Omental fat pad (tissue), 4 donors: ENCODE results near the gene TSHZ3. TPM values are rescaled to one million over a fixed set of nuclear protein-coding genes. Genes with fewer than 3 reads are reported as not detected.

ENCODE experiments used
- ATAC-seq: fragments of 150-250 bp; one replicate; pipeline ENCODE4 v1.9.1; 2016; ENCODE audit warnings: mild to moderate bottlenecking, moderate library complexity; ENCODE audit not compliant: low FRiP score
- DNase-seq: peaks from one replicate; pipeline ENCODE4 v3.0.0-alpha.2; 2019; ENCODE audit warnings: low spot score
- total RNA-seq, 4 donors: library from RNA; depleted of rRNA; stranded (reverse); fragments of >200 nt; gene quantifications; one replicate each; pipeline ENCODE4 v1.1.0, GENCODE V29; 2016
- TF ChIP-seq, protein P1 (sequence below), 3 donors: fragments of 450-650 bp; IDR thresholded peaks; one replicate each; pipeline ENCODE4 v1.5.1; 2016 to 2017; ENCODE audit warnings: antibody characterized with exemption in 3 of 3, mild to moderate bottlenecking in 3 of 3, moderate library complexity in 2 of 3

Gene TSHZ3
- total RNA-seq, 4 donors from 2014 or later: 6.3 to 10.6 (median 10.4) TPM

DNA sequence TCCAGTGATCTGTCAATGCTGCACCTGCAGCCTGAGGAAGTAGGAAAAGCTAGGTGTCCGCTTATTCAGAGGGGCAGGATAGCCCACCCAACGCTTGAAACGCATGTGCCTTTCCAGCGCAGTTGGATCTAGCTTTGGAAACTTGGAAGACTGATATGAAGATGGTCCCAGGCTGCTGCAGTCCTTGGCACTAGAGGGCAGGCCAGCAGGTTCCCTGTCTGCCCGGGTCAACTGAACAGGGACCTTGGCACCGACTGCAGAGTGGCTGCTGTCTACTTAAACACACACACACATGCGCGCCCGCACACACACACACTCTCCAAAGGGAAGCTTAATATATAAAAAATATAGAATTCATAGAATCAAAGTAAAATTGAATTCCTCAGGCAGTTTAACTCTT, 100.0 kb downstream of the TSHZ3 start:
- no peak for DNase-seq
- ATAC-seq: no peak
- TF ChIP-seq, protein P1, sequence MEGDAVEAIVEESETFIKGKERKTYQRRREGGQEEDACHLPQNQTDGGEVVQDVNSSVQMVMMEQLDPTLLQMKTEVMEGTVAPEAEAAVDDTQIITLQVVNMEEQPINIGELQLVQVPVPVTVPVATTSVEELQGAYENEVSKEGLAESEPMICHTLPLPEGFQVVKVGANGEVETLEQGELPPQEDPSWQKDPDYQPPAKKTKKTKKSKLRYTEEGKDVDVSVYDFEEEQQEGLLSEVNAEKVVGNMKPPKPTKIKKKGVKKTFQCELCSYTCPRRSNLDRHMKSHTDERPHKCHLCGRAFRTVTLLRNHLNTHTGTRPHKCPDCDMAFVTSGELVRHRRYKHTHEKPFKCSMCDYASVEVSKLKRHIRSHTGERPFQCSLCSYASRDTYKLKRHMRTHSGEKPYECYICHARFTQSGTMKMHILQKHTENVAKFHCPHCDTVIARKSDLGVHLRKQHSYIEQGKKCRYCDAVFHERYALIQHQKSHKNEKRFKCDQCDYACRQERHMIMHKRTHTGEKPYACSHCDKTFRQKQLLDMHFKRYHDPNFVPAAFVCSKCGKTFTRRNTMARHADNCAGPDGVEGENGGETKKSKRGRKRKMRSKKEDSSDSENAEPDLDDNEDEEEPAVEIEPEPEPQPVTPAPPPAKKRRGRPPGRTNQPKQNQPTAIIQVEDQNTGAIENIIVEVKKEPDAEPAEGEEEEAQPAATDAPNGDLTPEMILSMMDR (IDR thresholded peaks at IDR 0.05): no peak

DNA sequence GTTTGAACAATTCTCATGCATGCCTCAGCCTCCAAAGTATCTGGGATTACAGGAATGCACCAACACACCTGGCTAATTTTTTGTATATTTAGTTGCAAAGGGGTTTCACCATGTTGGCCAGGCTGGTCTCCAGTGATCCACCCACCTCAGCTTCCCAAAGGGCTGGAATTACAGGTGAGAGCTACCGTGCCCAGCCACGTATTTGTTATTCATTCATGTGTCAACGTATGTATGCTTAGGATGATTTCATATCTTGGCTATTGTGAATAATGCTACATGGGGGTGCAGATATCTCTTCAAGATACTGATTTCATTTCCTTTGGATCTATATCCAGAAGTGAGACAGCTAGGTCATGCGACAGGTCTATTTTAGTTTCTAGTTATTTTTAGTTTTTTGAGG, 113.4 kb downstream of the TSHZ3 start:
- ATAC-seq: no peak
- TF ChIP-seq, protein P1 (IDR thresholded peaks at IDR 0.05): no peak
- DNase-seq: no peak

DNA sequence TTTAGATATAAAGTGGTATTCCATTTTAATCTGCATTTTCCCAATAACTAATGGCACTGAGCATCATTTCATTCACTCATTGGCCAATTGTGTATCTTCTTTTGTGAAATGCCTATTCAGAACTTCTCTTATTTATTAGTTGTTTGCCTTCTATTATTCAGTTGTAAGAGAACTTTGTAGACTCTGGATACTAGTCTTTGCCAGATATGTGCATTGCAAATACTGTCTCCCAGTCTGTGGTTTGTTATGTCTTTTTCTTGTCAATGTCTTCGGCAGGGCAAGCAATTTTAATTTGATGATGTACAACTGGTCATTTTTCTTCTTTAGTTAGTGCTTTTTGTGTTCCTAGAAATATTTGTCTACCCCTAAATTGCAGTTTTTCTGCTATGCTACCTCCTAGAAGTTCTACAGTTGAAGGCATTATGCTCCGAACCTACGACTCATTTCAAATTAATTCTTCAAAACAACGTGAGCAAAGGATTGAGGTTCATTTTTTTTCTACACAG, 115.9 kb downstream of the TSHZ3 start:
- ATAC-seq (no peak), DNase-seq (no peak)
- TF ChIP-seq, protein P1 (IDR thresholded peaks at IDR 0.05): no peak

DNA sequence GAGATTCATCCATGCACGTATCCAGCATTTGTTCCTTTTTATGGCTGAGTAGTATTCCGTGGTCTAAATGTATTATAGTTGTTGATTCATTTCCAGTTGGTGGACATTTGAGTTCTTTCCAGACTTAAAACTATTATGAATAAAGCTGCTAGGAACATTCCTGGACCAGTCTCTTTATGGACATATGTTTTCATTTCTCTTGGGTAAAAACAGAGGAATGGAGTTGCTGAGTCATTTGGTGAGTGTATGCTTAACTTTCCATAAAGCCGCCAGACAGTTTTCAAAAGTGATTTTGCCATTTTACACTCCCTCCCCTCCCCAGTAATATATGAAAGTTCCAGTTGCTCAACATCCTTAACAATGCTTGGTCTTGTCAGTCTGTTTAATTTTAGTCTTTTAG, 116.4 kb downstream of the TSHZ3 start:
- TF ChIP-seq, protein P1 (IDR thresholded peaks at IDR 0.05): no peak
- no peak for DNase-seq
- ATAC-seq: no peak

DNA sequence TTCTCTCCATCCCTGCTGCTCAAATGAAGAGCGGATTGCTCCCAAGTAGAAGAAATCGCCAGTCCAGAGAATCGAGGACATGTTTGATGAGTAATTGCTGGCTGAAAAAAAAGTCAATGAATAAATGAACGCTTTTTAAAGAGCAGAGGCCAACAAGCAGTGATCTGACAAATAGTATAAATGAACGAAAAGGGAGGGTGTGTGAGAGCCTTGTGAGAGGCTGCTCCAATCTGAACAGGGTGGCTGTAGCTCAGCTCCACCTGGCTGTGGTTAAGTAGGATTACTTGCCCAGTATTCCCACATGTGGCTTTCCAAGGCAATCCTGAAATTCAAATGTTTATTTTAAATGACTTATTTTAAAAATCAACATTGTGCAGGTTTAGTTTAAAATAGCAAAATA, 117.1 kb downstream of the TSHZ3 start:
- TF ChIP-seq, protein P1 (IDR thresholded peaks at IDR 0.05): no peak
- DNase-seq (no peak), ATAC-seq (no peak)

DNA sequence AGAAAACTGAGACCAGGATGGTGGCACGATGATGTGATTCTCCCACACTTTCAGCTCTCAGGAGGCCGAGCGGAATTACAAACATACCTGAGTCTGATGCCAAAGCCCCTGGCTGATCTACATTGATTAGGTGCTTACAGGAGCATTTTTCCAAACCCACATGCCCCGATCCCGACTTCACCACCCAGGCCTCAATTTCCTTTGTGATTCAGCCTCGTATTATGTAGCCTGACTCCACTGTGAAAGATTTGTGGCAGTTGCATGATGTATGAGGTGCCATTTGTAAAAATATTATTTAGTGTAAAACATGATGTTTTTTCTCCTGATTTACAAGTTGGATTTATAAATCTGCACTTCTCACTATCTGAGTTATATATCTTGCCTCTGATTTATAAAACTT, 118.0 kb downstream of the TSHZ3 start:
- TF ChIP-seq, protein P1 (IDR thresholded peaks at IDR 0.05): no peak
- ATAC-seq: no peak
- no peak for DNase-seq

DNA sequence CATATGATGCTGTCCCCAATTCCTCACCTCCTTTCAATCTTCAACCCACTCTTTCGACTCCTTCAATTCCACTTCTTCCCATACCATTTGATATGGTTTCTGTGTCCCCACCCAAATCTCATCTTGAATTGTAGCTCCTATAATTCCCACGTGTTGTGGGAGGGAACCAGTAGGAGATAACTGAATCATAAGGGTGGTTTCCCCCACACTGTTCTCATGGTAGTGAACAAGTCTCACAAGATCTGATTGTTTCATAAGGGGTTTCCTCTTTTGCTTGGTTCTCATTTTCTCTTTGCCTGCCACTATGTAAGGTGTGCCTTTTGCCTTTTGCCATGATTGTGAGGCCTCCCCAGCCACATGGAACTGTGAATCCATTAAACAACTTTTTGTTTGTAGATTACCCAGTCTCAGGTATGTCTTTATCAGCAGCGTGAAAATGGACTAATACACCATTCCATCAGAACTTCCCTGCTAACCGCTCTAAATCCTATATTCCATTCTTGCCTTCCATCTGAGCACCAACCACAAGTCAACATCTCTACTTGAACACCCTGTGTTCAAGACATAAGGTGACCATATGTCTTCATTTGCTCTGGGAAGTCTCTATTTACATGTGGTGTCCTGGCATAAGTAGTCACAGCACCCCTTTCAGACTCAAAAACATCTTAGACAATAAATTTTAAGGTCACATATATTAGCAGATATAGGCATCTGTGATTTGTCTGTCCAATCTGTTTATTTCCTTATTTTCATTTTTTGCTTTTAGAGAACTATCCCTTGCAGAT, 122.9 kb downstream of the TSHZ3 start:
- TF ChIP-seq, protein P1 (IDR thresholded peaks at IDR 0.05): no peak
- DNase-seq: no peak
- no peak for ATAC-seq
